Gastrocnemius medialis (tissue), 4 donors: ENCODE measurements around the gene TMTC2. TPM values are rescaled to one million over a fixed set of nuclear protein-coding genes. Genes with fewer than 3 reads are reported as not detected.

Source experiments
- ATAC-seq, 2 donors: fragments of 150-250 bp; one replicate each; pipeline ENCODE4 v1.9.1; 2016
- DNase-seq, 2 donors: peaks; one replicate each; pipeline ENCODE4 v3.0.0-alpha.2; 2019
- H3K27ac ChIP-seq, 4 donors: fragments of 200-600 bp; sonication (generic); 1 replicate in 1 of 4; 2 replicates in 3 of 4; pipeline ENCODE4 v1.5.1; 2016 to 2018; ENCODE audit warnings: mild to moderate bottlenecking in 2 of 4, moderate library complexity in 1 of 4
- H3K27me3 ChIP-seq, 3 donors: fragments of 200-600 bp; sonication (generic) in 2 of 3; 1 replicate in 1 of 3; 2 replicates in 2 of 3; pipeline versions ENCODE4 v1.5.1 to v1.6.0; 2016 to 2019; ENCODE audit warnings: mild to moderate bottlenecking in 1 of 3, moderate library complexity in 1 of 3
- H3K36me3 ChIP-seq, 2 donors: fragments of 200-600 bp; sonication (generic) in 1 of 2; one replicate each; pipeline ENCODE4 v1.5.1; 2017 to 2018
- H3K4me1 ChIP-seq, 2 donors: fragments of 200-600 bp; sonication (generic) in 1 of 2; one replicate each; pipeline ENCODE4 v1.5.1; 2016 to 2017; ENCODE audit warnings: mild to moderate bottlenecking in 2 of 2
- H3K4me3 ChIP-seq, 4 donors: fragments of 200-600 bp; sonication (generic) in 3 of 4; 1 replicate in 1 of 4; 2 replicates in 3 of 4; pipeline ENCODE4 v1.5.1; 2016 to 2019; ENCODE audit warnings: mild to moderate bottlenecking in 2 of 4
- H3K9me3 ChIP-seq, 3 donors: fragments of 200-600 bp; sonication (generic) in 2 of 3; 1 replicate in 1 of 3; 2 replicates in 2 of 3; pipeline ENCODE4 v1.5.1; 2016 to 2019
- CTCF ChIP-seq, 5 experiments: fragments of 450-650 bp in 3 of 5; fragments of 200-600 bp in 2 of 5; sonication (generic) in 2 of 5; IDR thresholded peaks in 4 of 5; conservative IDR thresholded peaks in 1 of 5; 1 replicate in 4 of 5; 2 replicates in 1 of 5; pipeline ENCODE4 v1.5.1; 2016 to 2019; ENCODE audit warnings: antibody characterized with exemption in 5 of 5, mild to moderate bottlenecking in 3 of 5, moderate library complexity in 3 of 5
- POLR2A ChIP-seq, 2 donors: fragments of 450-650 bp; IDR thresholded peaks; one replicate each; pipeline ENCODE4 v1.6.1; 2017; ENCODE audit warnings: antibody characterized with exemption in 2 of 2, mild to moderate bottlenecking in 2 of 2, moderate library complexity in 2 of 2
- in situ Hi-C, 4 donors: fragments of 200-750 bp; cut with MboI; loops; one replicate each; pipeline versions ENCODE4 v1.15.0 to v1.8.0; 2017; ENCODE audit warnings: low sequenced_read_pairs in 4 of 4
- intact Hi-C: fragments of 100-400 bp; cut with DNase I; formaldehyde crosslinking; loops from one replicate; pipeline ENCODE4 v1.15.1; 2023; ENCODE audit warnings: low total_unique reads
- total RNA-seq, 4 donors: library from RNA; depleted of rRNA; stranded (reverse); fragments of >200 nt; gene quantifications; one replicate each; pipeline versions ENCODE4 v1.1.0 to v1.2.3, GENCODE V29; 2016

Gene TMTC2
- total RNA-seq, 4 donors from 2014 or later = 1.6 to 2.5 (median 1.9) TPM

GRCh38 chr12:82998509-82998908 lies 311.8 kb downstream of the TMTC2 start:
- H3K4me3 ChIP-seq = no peak overlapping the region
- DNase-seq (no peak), ATAC-seq (no peak)
- intact Hi-C loops = no loop called here
- in situ Hi-C loops = no loop called here
- H3K27me3 ChIP-seq = no peaks in the 10 kb centered on the region
- no peak overlapping the region for H3K27ac ChIP-seq
- H3K9me3 ChIP-seq = no peaks in the 10 kb centered on the region
- no peaks in the 10 kb centered on the region for H3K4me1 ChIP-seq
- no peak for TF ChIP-seq POLR2A (IDR thresholded peaks at IDR 0.05)
- no peak for TF ChIP-seq CTCF (IDR thresholded peaks at IDR 0.05 in 4 of 5, conservative IDR thresholded peaks at IDR 0.05 in 1 of 5)
- H3K36me3 ChIP-seq = no peaks in the 10 kb centered on the region

GRCh38 chr12:83003026-83003425 lies 316.3 kb downstream of the TMTC2 start:
- ATAC-seq (no peak), DNase-seq (no peak)
- no peaks in the 10 kb centered on the region for H3K4me1 ChIP-seq
- in situ Hi-C loops (no loop called here), intact Hi-C loops (no loop called here)
- no peak overlapping the region for H3K27ac ChIP-seq
- no peak overlapping the region for H3K4me3 ChIP-seq
- H3K27me3 ChIP-seq = no peaks in the 10 kb centered on the region
- no peaks in the 10 kb centered on the region for H3K36me3 ChIP-seq
- H3K9me3 ChIP-seq = no peaks in the 10 kb centered on the region
- TF ChIP-seq POLR2A (IDR thresholded peaks at IDR 0.05) (no peak), CTCF (IDR thresholded peaks at IDR 0.05 in 4 of 5, conservative IDR thresholded peaks at IDR 0.05 in 1 of 5) (no peak)

- intact Hi-C loops = no loop called here
- TF ChIP-seq CTCF (IDR thresholded peaks at IDR 0.05 in 4 of 5, conservative IDR thresholded peaks at IDR 0.05 in 1 of 5) = no peak
- no peak for TF ChIP-seq POLR2A (IDR thresholded peaks at IDR 0.05)
- no peak overlapping the region for H3K4me3 ChIP-seq
- H3K9me3 ChIP-seq = no peaks in the 10 kb centered on the region
- ATAC-seq (no peak), DNase-seq (no peak)
- no peaks in the 10 kb centered on the region for H3K27me3 ChIP-seq
- in situ Hi-C loops = no loop called here
- no peaks in the 10 kb centered on the region for H3K36me3 ChIP-seq
- no peak overlapping the region for H3K27ac ChIP-seq
- H3K4me1 ChIP-seq = no peaks in the 10 kb centered on the region
These were observed 319.0 kb downstream of the TMTC2 start for GRCh38 chr12:83005534-83006197.

GRCh38 chr12:83008703-83009102 lies 322.0 kb downstream of the TMTC2 start:
- H3K27me3 ChIP-seq = no peaks in the 10 kb centered on the region
- no peaks in the 10 kb centered on the region for H3K36me3 ChIP-seq
- no peaks in the 10 kb centered on the region for H3K4me1 ChIP-seq
- TF ChIP-seq POLR2A (IDR thresholded peaks at IDR 0.05) (no peak), CTCF (IDR thresholded peaks at IDR 0.05 in 4 of 5, conservative IDR thresholded peaks at IDR 0.05 in 1 of 5) (no peak)
- H3K27ac ChIP-seq = no peak overlapping the region
- ATAC-seq (no peak), DNase-seq (no peak)
- no peak overlapping the region for H3K4me3 ChIP-seq
- intact Hi-C loops = no loop called here
- H3K9me3 ChIP-seq = no peaks in the 10 kb centered on the region
- in situ Hi-C loops = no loop called here
